GM18951 (cell line): Measurements from ENCODE around the gene RGS11.

Source experiments
- POLR2A ChIP-seq: IDR thresholded peaks from 4 replicates; pipeline ENCODE4 v1.6.1; 2011; ENCODE audit warnings: mild to moderate bottlenecking; ENCODE audit not compliant: insufficient read length, insufficient read depth; ENCODE audit errors: extremely low read depth
- in situ Hi-C: fragments of 300-500 bp; cut with MboI; formaldehyde crosslinking; loops from one replicate; pipeline ENCODE4 v1.12.0; 2022; ENCODE audit warnings: low sequenced_read_pairs, mixed read lengths, inconsistent platforms; ENCODE audit not compliant: unreplicated experiment

Gene RGS11

GRCh38 chr16:275786-276232 lies at the start of gene RGS11:
Gene RGS11 (minus strand): TSS chr16:275944. CDS start chr16:275911, 33 bp downstream.
- in situ Hi-C loops = no loop called here

GRCh38 chr16:324451-325334 lies 48.9 kb upstream of the RGS11 start:
- TF ChIP-seq POLR2A = peak; percentile 38
- in situ Hi-C loops = no loop called here

More at GRCh38 chr16:275786-276232, at the start of gene RGS11:
- TF ChIP-seq POLR2A = no peak

- no peak for TF ChIP-seq POLR2A
- in situ Hi-C loops = no loop called here
These were observed 48.4 kb upstream of the RGS11 start for GRCh38 chr16:324201-324450.

GRCh38 chr16:322476-323143 lies 46.9 kb upstream of the RGS11 start:
- in situ Hi-C loops = no loop called here
- TF ChIP-seq POLR2A = no peak

- in situ Hi-C loops = no loop called here
These were observed 45.8 kb upstream of the RGS11 start for GRCh38 chr16:321532-321931.

GRCh38 chr16:320206-320605 lies 44.5 kb upstream of the RGS11 start:
- in situ Hi-C loops = no loop called here

More at GRCh38 chr16:321532-321931, 45.8 kb upstream of the RGS11 start:
- TF ChIP-seq POLR2A = no peak

GRCh38 chr16:318628-319027 lies 42.9 kb upstream of the RGS11 start:
- in situ Hi-C loops = no loop called here
- TF ChIP-seq POLR2A = no peak

More at GRCh38 chr16:320206-320605, 44.5 kb upstream of the RGS11 start:
- no peak for TF ChIP-seq POLR2A

GRCh38 chr16:317583-317982 lies 41.8 kb upstream of the RGS11 start:
- in situ Hi-C loops = no loop called here
- no peak for TF ChIP-seq POLR2A

- in situ Hi-C loops = no loop called here
- TF ChIP-seq POLR2A = no peak
These were observed 41.2 kb upstream of the RGS11 start for GRCh38 chr16:316741-317464.

GRCh38 chr16:314795-315299 lies 39.1 kb upstream of the RGS11 start:
- TF ChIP-seq POLR2A = no peak
- in situ Hi-C loops = no loop called here

GRCh38 chr16:314351-314750 lies 38.6 kb upstream of the RGS11 start:
- no peak for TF ChIP-seq POLR2A
- in situ Hi-C loops = no loop called here

- no peak for TF ChIP-seq POLR2A
- in situ Hi-C loops = no loop called here
These were observed 36.0 kb upstream of the RGS11 start for GRCh38 chr16:311725-312124.

GRCh38 chr16:309476-309875 lies 33.7 kb upstream of the RGS11 start:
- in situ Hi-C loops = no loop called here

More at GRCh38 chr16:309476-309875, 33.7 kb upstream of the RGS11 start:
- TF ChIP-seq POLR2A = no peak
